NCI-H146 (cell line): ENCODE results near the gene ESRP2.

Source experiments
- DNase-seq: peaks from one replicate; lab custom pipeline; 2025; lab: John Stamatoyannopoulos, UW

ESRP2 gene

DNA sequence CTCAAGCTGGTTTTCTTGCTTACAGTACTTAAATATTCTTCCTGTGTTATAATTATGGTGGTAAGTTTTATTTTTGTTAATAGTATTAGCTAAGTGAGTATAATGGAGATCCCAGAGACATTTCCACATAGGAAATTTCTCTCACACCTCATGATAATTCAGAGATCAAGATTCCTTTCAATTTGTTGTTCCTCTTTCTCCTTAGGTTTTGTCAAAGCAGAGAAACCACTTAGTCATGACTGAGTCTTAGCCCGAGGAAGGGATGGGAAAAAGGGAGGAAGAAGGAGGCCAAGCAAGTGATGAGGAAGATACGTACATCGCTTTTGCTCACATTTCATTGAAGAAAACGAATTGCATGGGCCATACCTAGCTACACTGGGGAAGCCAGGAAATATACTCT lies 18.4 kb downstream of the ESRP2 start:
- no peak for DNase-seq

DNA sequence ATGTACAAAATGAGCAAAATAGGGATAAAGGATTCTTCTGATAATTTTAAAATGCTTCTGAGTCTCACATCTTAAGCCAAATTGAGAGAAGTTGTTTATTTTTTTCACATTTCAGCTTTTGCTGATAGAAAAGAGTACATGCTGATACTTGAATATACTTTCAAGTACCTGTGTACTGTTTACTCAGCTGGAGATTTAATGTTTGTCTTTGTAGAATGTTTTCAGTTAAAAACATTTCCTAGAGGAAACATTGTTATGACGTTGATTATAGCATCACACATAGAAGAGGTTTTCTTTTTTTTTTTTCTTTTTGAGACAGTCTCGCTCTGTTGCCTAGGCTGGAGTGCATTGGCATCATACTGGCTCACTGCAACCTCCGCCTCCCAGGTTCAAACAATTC lies 19.7 kb downstream of the ESRP2 start:
- DNase-seq, result no peak

DNA sequence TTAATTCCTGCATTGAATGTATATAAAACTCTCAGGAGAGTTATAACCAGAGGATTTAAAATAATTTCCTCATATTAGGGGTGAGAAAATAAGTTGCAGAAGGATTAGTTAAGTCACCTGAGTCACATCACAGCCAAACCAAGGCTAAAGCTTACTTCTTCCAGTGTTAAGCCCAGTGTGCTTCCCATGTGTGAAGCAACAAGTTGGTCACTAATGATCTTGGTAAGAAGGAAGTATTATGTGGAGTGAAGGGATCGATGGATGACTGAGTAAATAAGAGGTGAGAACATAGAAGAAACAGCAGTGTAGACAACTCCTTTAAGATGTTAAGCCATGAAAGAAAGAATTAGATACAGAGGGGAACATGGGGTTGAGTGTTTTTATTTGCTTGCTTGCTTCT lies 20.6 kb downstream of the ESRP2 start:
- no peak for DNase-seq

DNA sequence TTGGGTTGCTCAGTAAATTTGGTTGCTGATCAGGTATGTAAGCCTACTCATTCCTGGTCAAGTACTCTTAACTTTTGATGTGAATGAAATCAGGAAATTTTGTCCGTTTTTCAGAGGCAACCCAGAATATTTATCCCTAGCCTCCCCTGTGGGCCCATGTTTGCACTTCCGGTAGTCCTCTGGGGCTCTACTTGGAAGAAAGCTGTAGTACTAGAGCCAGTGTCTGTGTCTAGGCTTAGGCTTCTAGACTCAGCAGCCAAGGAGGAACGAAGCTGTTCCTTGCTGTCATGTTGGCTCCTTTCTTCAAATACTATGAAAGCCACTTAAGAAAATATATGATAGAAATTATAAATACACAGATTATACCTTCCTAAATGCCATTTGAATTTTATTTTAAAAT lies 21.2 kb downstream of the ESRP2 start:
- no peak for DNase-seq

DNA sequence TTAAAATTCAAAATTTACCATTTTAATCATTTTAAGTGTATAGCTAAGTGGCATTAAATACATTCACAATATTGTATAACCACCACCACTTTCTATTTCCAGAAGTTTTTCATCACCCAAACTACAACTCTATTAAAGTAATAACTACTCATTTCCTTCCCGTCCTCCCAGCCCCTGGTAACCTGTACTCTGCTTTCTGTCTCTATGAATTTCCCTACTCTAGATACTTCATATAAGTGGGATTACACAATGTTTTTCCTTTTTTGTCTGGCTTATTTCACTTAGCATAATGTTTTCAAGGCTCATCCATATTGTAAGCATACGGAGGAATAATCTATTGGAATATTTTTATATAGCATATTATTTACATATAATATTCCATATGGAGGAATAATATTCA lies 29.7 kb downstream of the ESRP2 start:
- no peak for DNase-seq

DNA sequence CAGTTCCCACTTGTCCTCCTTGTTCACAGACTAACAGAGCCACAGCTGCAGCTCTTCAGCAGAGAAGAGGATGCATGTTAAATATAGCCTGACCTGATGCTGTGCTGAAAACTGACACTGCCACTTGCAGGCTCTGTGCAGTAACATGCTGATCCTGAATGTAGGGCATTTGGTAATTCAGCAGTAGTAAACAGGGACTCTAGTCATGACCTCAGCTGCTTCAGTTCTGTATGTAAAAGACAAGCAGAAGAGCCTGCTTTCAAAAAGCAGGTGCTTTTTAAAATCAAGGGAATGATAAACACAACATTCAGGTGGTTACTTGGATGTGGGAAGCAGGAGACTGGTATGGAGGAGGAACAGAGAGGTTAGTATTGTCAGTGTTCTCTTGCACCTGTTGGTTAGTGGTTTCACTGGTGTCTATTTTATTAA lies 33.8 kb downstream of the ESRP2 start:
- no peak for DNase-seq

DNA sequence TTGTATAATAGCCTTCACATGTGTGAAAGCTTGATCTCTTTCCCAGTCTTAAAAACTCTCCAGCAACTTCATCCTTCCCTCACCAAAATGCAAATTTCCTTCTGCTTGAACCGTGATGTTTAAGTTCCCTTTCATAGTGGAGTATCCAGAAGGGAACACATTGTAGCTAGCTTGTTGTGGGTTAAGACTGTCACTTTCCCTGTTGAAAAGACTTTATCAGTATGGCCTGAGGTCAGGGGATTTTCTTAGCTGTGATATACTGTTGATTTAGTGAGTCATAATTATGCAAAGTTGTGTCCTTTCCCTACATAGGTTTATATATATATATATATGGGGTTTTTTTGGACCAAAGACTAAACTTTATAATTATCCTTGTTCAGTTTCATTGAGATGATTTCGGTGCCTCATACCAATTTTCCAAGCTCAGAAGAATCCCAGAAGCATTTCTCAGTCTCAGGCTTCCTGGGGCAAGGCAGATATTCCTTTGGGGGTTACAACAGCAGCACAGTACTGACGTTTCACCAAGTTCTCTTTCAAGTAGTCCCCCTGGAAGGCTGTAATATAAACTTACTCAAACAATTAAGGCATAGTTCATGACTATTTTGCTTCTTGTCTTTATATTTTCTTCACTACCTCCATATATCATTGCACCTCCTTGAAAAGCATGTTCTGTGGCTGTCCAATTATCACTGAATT lies 35.7 kb downstream of the ESRP2 start:
- no peak for DNase-seq

DNA sequence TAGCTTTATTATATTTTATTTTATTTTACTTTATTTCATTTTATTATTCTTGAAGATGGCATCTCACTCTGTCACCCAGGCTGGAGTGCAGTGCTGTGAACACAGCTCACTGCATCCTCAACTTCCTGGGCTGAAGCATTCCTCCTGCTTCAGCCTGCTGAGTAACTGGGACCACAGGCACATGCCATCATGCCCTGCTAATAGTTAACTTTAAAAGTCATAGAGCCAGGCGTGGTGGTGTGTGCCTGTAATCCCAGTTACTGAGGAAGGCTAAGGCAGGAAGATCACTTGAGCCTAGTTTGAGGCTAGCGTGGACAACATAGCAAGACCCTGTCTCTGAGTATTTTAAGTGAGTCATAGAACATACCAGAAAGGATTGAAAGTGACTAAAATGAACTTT lies 38.7 kb downstream of the ESRP2 start:
- DNase-seq, result no peak

DNA sequence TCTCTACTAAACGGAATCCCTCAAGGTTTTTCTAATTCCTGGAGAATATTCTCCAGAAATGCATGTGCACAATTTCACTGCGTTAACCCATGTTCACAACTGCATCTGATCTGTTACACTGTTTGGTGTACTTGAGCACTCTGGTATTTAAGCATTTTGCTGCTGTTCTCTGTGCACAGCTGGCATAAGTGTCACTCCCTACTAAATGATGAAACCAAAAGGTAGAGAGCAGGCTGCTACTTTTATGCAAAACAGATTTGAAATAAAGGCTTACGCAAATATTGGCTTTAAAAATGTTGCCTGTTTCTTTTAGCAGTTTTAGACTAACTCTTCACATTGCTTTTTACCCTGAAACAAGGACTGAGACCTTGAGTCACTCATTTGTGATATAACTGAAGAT lies 41.7 kb downstream of the ESRP2 start:
- DNase-seq, result no peak

DNA sequence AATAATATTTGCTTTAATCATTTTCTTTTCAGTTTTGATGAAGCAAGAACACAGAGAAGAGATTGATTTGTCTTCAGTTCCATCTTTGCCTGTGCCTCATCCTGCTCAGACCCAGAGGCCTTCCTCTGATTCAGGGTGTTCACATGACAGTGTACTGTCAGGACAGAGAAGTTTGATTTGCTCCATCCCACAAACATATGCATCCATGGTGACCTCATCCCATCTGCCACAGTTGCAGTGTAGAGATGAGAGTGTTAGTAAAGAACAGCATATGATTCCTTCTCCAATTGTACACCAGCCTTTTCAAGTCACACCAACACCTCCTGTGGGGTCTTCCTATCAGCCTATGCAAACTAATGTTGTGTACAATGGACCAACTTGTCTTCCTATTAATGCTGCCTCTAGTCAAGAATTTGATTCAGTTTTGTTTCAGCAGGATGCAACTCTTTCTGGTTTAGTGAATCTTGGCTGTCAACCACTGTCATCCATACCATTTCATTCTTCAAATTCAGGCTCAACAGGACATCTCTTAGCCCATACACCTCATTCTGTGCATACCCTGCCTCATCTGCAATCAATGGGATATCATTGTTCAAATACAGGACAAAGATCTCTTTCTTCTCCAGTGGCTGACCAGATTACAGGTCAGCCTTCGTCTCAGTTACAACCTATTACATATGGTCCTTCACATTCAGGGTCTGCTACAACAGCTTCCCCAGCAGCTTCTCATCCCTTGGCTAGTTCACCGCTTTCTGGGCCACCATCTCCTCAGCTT lies 45.0 kb downstream of the ESRP2 start:
- no peak for DNase-seq

DNA sequence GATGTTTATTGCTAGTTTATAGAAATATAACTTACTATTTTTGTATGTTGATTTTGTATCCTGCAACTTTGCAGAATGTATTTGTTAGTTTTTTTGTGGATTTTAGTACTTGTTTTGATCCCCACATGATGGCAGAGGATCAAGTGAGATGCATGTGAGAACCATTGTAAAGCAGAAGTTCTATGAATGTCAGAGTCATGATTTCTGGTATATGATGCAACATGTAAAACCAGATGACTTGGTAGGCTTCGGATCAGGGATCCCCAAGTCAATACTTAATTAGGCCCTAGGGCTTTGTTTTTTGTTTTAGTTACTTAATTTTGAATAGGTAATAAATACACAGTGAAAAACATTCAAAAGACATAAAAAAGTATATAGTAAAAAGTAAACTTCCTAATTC lies 45.8 kb downstream of the ESRP2 start:
- DNase-seq, result no peak

DNA sequence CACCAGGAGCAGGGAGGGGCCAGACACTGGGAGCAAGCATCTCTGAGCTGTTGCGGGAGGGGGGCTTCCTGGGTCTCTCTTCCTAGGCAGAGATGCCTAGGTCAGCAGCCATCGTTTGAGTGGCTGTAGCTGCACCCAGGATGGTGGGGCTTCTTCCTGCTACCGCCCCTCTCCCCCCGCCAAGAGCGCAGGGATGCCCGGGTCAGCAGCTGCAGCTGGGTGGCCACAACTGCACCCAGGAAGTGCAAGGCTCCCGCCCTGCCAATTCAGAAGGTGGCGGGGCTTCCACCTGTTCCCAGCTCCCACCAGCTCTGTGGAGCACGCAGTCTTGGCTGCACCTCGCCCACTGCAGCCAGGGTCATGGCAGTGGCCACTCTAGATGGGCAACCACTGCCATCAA lies 47.8 kb downstream of the ESRP2 start:
- DNase-seq, result no peak

DNA sequence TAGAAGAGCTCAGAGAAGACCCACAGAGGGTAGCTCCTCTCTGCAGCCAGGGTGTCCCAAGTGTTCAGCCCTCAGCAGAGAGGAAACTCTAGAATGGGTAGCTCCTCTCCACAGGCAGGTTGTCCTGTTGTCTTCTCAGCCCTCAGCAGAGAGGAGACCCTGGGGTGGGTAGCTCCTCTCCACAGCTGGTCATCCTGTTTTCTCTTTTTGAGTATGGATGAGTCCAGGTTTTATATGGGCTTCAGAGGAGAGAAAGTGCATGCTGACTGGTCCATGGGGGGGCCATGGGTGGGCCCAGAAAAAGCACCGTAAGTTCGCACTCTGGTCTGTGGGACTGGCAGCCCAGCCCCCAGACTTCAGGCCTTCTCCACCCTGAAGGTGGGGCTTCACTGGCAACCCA lies 48.4 kb downstream of the ESRP2 start:
- no peak for DNase-seq

DNA sequence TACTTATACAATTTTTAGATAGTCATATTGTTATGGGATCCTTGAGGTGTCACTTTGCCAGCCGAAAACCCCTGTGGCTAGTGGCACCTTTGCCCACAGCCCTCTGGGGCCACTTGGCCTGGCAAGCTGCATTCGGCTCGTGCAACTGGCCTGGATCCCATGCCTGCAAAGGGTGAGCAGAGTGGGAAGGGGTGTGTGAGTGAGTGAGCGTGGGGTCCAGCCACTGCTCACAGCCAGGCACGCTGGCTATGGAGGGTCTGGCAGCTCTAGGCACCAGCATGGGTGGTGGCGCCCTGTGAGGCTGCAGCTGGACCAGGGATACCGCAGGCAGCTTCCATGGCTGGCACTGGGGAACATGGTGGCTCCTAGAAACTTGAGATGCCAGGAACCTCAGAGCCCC lies 49.0 kb downstream of the ESRP2 start:
- DNase-seq, result no peak

DNA sequence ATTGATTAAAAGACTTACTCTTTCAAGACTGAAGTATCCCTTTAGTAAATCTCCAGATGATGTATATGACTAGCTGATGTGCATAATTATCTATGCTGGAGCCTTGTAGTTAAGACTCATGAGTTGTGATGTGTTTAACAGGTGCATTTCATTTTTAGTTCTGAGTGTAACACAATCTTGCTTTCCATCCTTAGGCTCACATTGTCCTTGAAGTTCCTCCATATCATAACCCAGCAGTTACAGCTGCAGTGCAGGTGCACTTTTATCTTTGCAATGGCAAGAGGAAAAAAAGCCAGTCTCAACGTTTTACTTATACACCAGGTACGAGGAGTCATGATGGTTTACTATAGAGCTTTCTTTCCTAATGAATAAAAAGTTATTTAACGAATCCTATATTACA lies 52.9 kb downstream of the ESRP2 start:
- DNase-seq, result no peak

DNA sequence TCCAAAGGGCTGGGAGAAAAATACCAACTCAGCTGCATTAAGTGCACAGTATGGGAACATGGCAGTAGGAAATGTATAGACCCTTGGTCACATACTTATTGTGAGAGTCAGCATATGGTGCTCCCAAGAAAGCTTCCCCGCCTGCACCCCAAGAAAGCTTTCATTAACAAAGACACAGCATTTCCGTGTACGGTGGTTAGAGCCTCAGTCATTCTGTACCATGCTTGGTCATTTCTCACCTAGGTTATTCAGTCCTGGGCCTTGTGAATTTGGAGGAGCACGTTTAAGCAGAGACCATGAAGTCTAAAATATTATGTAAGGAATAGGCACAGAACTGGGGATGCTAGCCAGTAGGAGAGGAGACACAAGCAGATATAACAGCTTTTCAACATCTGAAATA lies 56.1 kb downstream of the ESRP2 start:
- DNase-seq, result no peak

DNA sequence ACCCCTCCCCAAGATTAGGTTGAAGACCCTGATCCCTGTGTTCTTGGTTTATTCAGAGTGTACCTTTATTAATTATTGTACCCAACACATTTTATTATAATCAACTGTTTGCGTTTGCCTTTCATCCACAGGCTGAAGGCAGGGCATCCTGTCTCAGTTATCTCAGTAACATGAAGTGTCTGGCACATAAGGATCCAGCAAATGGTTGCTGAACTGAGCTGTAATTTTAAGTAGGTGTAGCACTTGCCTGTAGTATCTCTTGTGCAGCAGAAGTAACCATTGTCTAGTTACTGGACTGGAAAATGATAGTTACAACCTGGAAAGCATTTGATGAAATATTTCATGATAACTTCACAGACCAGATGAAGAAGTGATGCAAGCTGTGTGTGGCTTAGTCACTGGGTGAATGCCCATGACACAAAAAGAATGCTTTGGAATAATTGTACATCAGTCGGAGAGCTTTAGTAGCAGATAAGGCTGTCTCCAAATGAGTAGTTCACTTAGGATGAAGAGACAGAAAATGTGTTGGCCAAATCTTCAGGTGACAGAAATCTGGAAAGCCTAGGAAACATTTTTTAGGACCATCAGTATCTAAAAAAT lies 56.6 kb downstream of the ESRP2 start:
- DNase-seq, result no peak
